SK-N-MC (cell line): ENCODE data around the gene LPCAT2.

Experiments
- EZH2 ChIP-seq: fragments of 200-600 bp; sonication (generic); IDR thresholded peaks from one replicate; pipeline ENCODE4 v1.6.1; 2017; ENCODE audit warnings: antibody characterized with exemption
- FOXP2 ChIP-seq: optimal IDR thresholded peaks from 2 replicates; pipeline ENCODE3; 2011; ENCODE audit warnings: mild to moderate bottlenecking, moderate library complexity; ENCODE audit not compliant: insufficient read depth; ENCODE audit errors: extremely low read length, control extremely low read depth
- POLR2AphosphoS5 ChIP-seq: IDR thresholded peaks from 2 replicates; pipeline ENCODE4 v1.6.1; 2012; ENCODE audit warnings: mild to moderate bottlenecking, low read depth, low read length, borderline replicate concordance

- TF ChIP-seq POLR2AphosphoS5 (no peak), EZH2 (no peak), FOXP2 (no peak)
Measured at GRCh38 chr16:55625843-55626242, 117.0 kb downstream of the LPCAT2 start.
